ENCODE results near the gene PRMT7.

Gene PRMT7

GRCh38 chr16:68345958-68346635, 35.3 kb downstream of the PRMT7 start:
- FAIRE-seq (no peak), DNase-seq (ENCODE audit: low spot score) (no peak)

- DNase-seq (ENCODE audit: low spot score), result no peak
- no peak for FAIRE-seq
These were observed 36.2 kb downstream of the PRMT7 start for GRCh38 chr16:68346892-68347480.

GRCh38 chr16:68347605-68348004, 36.8 kb downstream of the PRMT7 start:
- FAIRE-seq (no peak), DNase-seq (ENCODE audit: low spot score) (no peak)

GRCh38 chr16:68348639-68349445, 38.0 kb downstream of the PRMT7 start:
- FAIRE-seq (no peak), DNase-seq (ENCODE audit: low spot score) (no peak)

- FAIRE-seq, result no peak
These were observed 39.1 kb downstream of the PRMT7 start for GRCh38 chr16:68349838-68350410.

GRCh38 chr16:68350813-68351350, 40.1 kb downstream of the PRMT7 start:
- FAIRE-seq (no peak), DNase-seq (ENCODE audit: low spot score) (no peak)

More at GRCh38 chr16:68349838-68350410, 39.1 kb downstream of the PRMT7 start:
- DNase-seq (ENCODE audit: low spot score), result no peak

GRCh38 chr16:68351463-68351862, 40.6 kb downstream of the PRMT7 start:
- FAIRE-seq (no peak), DNase-seq (ENCODE audit: low spot score) (no peak)

GRCh38 chr16:68351991-68352431, 41.2 kb downstream of the PRMT7 start:
- DNase-seq (ENCODE audit: low spot score) (no peak), FAIRE-seq (no peak)

- DNase-seq (ENCODE audit: low spot score), result no peak
- FAIRE-seq, result no peak
These were observed 42.5 kb downstream of the PRMT7 start for GRCh38 chr16:68353366-68353765.

GRCh38 chr16:68354816-68355215, 44.0 kb downstream of the PRMT7 start:
- DNase-seq (ENCODE audit: low spot score) (no peak), FAIRE-seq (no peak)

GRCh38 chr16:68355447-68356248, 44.8 kb downstream of the PRMT7 start:
- FAIRE-seq, result no peak
- DNase-seq (ENCODE audit: low spot score), result no peak

- FAIRE-seq (no peak), DNase-seq (ENCODE audit: low spot score) (no peak)
These were observed 45.6 kb downstream of the PRMT7 start for GRCh38 chr16:68356249-68356918.

GRCh38 chr16:68356919-68357286, 46.1 kb downstream of the PRMT7 start:
- DNase-seq (ENCODE audit: low spot score), result no peak
- FAIRE-seq, result no peak

- no peak for DNase-seq (ENCODE audit: low spot score)
- no peak for FAIRE-seq
These were observed 46.7 kb downstream of the PRMT7 start for GRCh38 chr16:68357521-68357922.

GRCh38 chr16:68357923-68358322, 47.1 kb downstream of the PRMT7 start:
- no peak for FAIRE-seq
- no peak for DNase-seq (ENCODE audit: low spot score)

GRCh38 chr16:68358951-68359350, 48.1 kb downstream of the PRMT7 start:
- DNase-seq (ENCODE audit: low spot score) (no peak), FAIRE-seq (no peak)

GRCh38 chr16:68359398-68360191, 48.8 kb downstream of the PRMT7 start:
- FAIRE-seq (no peak), DNase-seq (ENCODE audit: low spot score) (no peak)

GRCh38 chr16:68360547-68360946, 49.7 kb downstream of the PRMT7 start:
- FAIRE-seq, result no peak
- no peak for DNase-seq (ENCODE audit: low spot score)

- FAIRE-seq, result no peak
- DNase-seq (ENCODE audit: low spot score), result no peak
These were observed 50.1 kb downstream of the PRMT7 start for GRCh38 chr16:68360956-68361355.

GRCh38 chr16:68361485-68361884, 50.7 kb downstream of the PRMT7 start:
- no peak for DNase-seq (ENCODE audit: low spot score)

More at GRCh38 chr16:68361485-68361884, 50.7 kb downstream of the PRMT7 start:
- no peak for FAIRE-seq
